ENCODE measurements around the gene CMTM4.

GRCh38 chr16:66604376-66605176 is 92.0 kb downstream of the CMTM4 start, which contains the start of gene CMTM3:
- TF ChIP-seq RCOR1 (IDR thresholded peaks at IDR 0.05; ENCODE audit: low read length) = no peak
- no peak for TF ChIP-seq IRF3 (IDR thresholded peaks at IDR 0.05; ENCODE audit: low read depth, low read length)
- TF ChIP-seq RAD21 (IDR thresholded peaks at IDR 0.05; ENCODE audit: low read length) = peak; percentile 34; the same call in 1 of the 2 replicates
- no peak for TF ChIP-seq MAX (IDR thresholded peaks at IDR 0.05; ENCODE audit: low read depth)
- TF ChIP-seq CTCF (IDR thresholded peaks at IDR 0.05) = peak; percentile 66
- TF ChIP-seq REST (IDR thresholded peaks at IDR 0.05; ENCODE audit: low read depth, low read length) = no peak
